NCI-H69 (cell line): Measurements from ENCODE around the gene EIF4A2.
A peak's percentile ranks its signal among the peaks of the same experiment; 100 is the strongest.
"Not testable (repeated sequence)": the region's sequence is repeated elsewhere in the genome, so short reads cannot be mapped to it uniquely, and the experiment has no call there.

ENCODE experiments used
- DNase-seq: peaks from one replicate; lab custom pipeline; 2025; lab: John Stamatoyannopoulos, UW

EIF4A2 gene

DNA sequence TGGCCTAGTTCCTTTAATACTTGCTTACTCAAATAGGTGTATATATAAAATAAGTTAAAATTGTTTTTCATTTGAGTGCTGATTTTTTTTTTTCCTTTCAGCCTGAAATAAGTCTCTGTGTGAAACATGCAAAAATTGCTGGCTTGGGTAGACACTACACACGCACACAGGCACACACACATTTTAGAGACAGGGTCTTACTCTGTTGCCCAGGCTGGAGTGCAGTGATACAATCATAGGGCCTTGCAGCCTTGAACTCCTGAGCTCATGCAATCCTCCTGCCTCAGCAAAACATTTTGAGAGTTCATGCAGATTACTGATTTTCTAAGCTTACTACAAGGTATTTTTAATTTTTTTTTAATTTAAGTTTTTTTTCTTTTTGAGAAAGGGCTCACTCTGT, 35.6 kb downstream of the EIF4A2 start:
- DNase-seq, result no peak

DNA sequence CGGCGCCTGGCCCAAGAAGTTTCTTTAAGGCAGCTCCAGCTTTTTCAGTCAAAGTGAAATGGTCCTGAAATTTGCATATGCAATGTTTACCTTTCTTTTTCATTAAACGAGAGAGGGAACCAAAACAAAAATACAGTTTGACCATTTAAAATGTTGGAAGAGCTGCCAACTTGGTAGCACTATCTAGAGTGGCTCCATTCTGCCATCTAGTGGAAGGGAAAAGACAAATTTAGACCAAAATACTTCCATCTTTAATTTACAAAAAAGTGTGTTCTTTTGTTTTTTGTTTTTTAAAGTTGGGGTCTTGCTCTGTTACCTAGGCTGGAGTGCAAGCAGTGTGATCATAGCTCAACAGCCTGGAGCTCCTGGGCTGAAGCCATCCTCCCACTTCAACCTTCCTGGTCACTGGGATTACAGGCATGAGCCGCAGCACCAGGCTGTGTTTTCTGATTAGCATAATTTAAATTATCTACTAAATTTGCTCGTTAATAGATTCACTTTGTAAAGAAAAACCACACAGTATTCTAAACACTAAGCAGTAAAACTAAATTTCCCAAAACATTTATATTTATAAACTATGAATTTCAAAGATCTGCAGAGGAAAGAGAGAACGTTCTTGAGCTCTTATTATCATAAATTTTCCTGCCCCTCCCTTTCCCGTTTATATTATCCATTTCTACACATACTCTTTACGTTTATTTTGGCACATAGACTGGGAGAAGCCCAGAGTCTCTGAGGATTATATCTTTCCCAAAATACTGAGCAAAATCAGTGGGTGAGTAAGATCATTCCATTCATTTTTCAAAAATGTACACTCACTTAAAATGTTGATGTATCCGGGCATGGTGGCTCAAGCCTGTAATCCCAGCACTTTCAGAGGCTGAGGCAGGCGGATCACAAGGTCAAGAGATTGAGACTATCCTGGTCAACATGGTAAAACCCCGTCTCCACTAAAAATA, 38.3 kb downstream of the EIF4A2 start:
- DNase-seq, result peak; percentile 74

DNA sequence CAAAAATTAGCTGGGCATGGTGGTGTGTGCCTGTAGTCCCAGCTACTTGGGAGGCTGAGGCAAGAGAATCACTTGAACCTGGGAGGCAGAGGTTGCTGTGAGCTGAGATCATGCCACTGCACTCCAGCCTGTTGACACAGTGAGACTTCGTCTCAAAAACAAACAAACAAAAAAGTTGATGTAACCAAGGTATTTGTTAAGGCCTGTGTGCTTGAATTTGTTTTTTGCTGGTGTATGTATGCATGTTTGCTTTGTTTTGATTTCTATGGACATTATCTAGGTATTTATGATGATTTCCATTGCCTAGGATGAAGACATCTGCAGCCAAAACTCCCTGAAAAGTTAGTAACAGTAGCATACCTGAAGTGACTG, 39.0 kb downstream of the EIF4A2 start:
- DNase-seq, result not testable (repeated sequence)

DNA sequence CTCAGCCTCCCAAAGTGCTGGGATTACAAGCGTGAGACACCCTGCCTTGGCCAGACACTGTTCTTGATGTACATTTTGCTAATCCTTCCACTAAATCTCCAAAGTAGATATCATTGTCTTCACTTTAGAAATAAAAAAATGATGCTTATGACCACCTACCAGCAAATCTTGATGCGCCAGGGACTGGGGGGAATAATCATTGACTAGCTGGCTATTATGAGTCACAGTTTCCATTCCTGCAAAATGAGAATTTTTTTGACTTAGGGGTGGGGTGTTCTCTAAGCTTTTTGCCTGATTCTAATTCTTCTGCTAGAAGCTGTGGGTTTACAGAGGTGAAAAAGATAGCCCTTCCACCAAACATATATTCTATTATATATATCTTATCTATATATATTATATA, 40.0 kb downstream of the EIF4A2 start:
- no peak for DNase-seq

DNA sequence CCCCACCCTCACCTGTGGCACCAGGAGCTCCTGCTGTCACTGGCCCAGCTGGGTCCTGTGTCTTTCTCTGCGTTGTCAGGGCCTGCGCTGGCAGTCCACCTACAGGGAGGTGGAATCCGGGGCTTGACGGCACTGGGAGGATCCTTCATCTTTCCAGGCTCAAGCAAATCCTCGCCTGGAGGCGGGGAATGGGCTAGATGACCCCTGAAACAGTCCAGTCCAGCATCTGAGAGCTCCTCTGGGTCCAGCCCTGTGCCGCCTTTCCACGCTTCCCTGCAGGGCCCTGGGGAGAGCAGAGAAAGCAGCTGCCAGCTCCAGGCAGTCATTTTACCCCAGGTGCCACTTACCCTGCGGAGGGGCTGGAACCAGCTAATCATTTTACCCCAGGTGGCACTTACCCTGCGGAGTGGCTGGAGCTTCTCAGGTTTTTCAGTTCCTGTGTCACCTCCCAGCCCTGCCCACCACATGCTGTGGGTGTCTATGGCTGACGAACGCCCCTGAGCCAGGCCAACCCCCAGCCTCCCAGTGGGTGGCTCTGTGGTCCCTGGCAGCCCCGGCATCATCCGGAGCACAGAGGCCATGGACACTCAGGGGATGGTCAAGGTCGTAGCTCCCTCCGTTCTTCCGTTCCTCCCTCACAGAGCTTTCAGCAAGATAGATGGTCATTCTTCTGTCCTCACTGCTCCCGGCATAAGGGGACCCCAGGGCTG, 41.2 kb downstream of the EIF4A2 start:
- DNase-seq, result peak; percentile 95

DNA sequence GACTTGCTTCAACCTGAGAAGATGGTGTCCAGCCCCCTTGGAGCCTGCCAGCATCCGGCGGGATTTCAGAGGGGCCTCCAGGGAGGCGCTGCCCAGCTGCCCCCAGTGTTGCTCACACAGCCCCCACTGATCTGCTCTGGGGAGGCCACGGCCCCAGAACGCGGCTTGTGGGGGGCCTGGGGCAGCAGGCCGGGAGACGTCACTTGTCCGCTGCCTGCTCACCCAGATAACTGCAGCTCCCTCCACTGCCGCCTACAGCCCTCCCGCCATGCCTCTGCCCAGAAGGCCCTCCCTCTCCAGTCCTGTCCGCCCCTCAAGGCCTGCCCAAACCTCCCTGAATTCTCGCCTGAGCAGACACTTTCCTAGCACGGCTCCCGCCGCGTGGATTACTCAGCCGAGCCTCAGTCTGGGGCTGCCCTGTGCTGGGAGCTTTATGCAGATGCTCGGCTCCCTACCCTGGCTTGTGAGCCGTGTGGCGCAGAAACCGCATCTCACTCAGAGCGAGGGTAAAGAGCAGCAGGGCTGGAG, 42.0 kb downstream of the EIF4A2 start:
- peak; percentile 85 for DNase-seq

DNA sequence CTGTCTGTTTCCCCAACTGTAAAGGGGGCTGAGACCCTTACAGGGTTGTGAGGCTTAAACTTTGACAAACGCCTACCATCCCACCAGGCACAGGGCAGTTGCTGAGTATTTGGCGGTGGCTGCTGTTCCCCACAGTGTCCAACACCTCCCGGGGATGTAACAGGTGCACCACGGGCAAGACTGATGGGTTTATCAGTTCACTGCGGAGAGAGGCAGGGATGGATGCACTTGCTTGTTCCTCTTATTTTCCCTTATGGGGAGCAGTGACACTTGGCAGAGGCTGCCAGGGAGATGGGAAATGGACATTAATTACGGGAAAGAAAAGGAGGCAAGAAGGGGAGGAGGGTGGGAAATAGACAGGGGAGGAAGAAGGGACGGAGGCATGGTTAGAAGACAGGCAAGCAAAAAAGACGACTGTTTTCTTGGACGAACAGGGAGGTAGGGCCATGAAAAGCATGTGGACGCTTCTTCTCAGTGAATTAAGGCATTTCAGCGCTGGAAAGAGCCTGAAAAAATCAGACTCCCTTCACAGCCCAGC, 42.6 kb downstream of the EIF4A2 start:
- DNase-seq, result peak; percentile 61

DNA sequence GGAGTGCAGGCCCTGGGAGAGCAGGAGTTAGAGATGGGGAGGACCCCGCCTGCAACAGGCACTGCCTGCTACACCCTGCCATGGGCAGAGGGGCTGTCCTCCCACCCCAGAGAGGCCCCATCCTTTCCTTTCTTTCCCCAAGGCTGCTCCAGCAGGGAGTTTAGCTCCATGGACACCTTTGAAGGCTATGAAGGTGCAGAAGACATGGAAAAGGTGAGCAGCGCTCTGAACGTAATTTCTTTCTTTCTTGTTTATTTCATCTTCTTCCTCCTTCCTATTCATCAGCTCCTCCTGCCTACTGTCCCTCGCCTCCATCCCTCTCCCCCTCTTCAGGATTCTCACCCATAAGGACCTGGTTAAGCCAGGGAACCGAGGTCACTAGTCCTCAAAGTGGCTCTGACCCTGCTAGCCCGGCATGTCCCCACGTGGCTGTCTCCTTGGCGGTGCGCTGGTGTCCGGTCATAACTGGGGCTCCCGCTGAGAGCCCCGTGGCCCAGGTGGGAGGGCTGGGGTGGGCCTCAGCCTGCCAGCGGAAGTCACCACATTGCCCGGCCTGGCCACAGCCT, 43.1 kb downstream of the EIF4A2 start:
- DNase-seq, result peak; percentile 49

DNA sequence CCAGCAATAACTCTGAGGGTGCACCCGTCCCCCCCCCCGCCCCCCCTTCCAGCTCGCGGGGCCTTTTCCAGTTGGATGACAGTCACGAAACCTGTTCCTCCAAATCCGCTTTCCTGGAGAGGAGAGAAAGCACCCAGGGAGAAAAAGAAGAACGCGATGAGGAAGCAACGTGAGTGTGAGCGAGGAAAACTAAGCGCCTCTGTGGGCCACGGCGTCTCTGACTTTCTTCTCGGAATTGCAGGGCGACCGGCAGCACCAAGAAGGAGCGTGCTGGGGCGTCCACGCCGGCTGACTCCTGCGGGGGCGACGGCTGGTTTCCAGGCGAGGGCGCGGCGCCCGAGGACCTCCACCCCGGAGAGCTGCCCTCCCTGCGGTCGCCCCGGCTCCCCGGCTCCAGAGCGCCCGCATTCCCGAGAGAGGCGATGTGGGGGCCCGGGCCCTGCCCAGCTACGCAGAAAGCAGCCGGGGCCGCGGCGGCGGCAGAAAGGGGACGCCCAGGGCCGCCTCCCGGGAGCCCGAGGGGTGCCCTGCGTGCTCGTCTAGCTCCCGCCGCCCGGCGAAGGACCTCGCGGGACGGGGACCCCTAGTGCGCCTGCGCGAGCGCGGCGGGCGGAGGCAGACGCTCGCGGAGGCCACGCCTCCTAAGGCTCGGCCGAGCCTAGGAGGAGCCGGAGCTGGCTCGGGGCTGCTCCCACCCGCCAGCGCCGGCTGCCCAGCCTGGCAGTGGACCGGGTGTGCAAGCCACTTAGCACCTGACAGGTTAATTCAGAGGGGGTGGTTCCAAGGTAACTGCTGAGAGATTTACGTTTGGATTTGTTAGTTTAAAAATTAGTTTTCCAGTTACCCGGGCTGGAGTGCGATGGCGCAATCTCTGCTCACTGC, 43.8 kb downstream of the EIF4A2 start:
- peak; percentile 94 for DNase-seq

DNA sequence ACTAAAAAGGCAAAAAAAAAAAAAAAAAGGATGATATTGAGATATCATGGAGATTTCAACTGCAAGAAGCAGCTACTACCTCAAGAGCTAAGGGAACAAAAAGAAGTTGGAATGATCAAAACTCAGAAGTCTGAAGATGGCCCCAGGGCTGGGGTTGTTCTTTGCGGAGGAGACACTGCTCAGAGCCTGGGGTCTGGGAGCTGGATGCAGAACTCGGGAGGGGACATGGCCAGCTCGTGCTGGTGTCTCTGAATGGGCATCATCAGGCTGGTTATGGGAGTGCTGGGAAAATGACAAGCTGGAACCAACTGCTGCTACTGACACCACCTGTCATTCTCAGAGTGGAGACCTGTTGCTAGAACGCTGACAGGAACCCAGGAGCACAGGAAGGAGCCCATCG, 45.0 kb downstream of the EIF4A2 start:
- DNase-seq, result peak; percentile 21

DNA sequence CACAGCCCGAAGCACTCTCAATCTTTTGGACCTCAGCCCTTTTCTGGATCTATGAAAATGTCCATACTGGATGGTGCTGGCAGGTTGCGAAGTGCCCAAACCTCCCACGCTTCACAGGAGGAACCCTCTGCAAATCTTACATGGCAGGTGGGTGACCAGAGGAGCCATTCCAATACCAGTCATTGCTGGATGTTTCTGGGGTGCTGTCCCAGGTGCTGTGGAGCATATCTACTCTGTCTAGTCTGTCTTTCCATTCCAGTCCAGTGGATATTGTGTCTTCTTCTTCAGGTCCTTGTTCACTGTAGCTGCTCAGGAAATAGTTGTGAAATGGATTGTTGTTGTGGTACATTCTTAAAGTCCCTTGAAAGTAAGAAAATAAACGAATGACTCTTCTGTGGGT, 48.4 kb downstream of the EIF4A2 start:
- no peak for DNase-seq

DNA sequence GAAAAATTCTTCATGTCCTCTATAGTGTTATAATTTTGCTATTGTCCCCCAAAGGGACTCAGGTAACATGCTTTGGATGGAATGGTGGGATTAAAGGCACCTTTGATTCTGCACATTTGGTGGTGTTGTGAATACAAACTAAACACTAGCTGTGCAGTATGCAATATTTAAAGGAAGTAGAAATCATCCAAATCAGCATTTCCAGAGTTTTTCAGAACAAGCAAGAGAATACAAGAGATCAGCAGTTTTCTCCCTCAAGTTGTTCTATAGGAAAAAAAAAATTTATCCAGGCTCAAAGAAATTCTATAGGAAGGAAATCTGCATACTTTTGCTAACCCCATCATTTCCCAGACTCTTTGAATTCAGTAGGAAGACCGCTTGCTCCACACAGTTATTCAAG, 48.9 kb downstream of the EIF4A2 start:
- DNase-seq, result no peak
